ENCODE data around the gene PCDHGB6.
"Not testable (repeated sequence)": the region's sequence is repeated elsewhere in the genome, so short reads cannot be mapped to it uniquely, and the experiment has no call there.

PCDHGB6 gene

GRCh38 chr5:141407790-141408505 is at the start of gene PCDHGB6:
Gene PCDHGB6 (plus strand): TSS chr5:141408021. CDS start chr5:141408203, 182 bp downstream.
- not testable (repeated sequence) for DNase-seq

GRCh38 chr5:141359790-141360426 is 47.9 kb upstream of the PCDHGB6 start, which contains the start of gene PCDHGB2:
Gene PCDHGB2 (plus strand): TSS chr5:141359994. CDS start chr5:141360136, 142 bp downstream.
- DNase-seq, result peak; percentile 53

GRCh38 chr5:141360685-141361084 is 47.1 kb upstream of the PCDHGB6 start:
- no peak for DNase-seq

GRCh38 chr5:141362719-141363118 is 45.1 kb upstream of the PCDHGB6 start:
- no peak for DNase-seq

- no peak for DNase-seq
Measured at GRCh38 chr5:141363952-141364660, 43.7 kb upstream of the PCDHGB6 start, which contains the start of gene PCDHGA5. Gene PCDHGA5 (plus strand): TSS chr5:141364162. CDS start chr5:141364331, 169 bp downstream.

- no peak for DNase-seq
Measured at GRCh38 chr5:141366016-141366896, 41.6 kb upstream of the PCDHGB6 start.

- peak; percentile 77 for DNase-seq
Measured at GRCh38 chr5:141369994-141370848, 37.6 kb upstream of the PCDHGB6 start, which contains the start of gene PCDHGB3. Gene PCDHGB3 (plus strand): TSS chr5:141370242. CDS start chr5:141370395, 153 bp downstream.

- no peak for DNase-seq
Measured at GRCh38 chr5:141371572-141372475, 36.0 kb upstream of the PCDHGB6 start.

- peak; percentile 32 for DNase-seq
Measured at GRCh38 chr5:141373673-141374317, 34.0 kb upstream of the PCDHGB6 start, which contains the start of gene PCDHGA6. Gene PCDHGA6 (plus strand): TSS chr5:141373891. CDS start chr5:141374084, 193 bp downstream.

- DNase-seq, result no peak
Measured at GRCh38 chr5:141374627-141375026, 33.2 kb upstream of the PCDHGB6 start.

GRCh38 chr5:141375444-141376155 is 32.2 kb upstream of the PCDHGB6 start:
- DNase-seq, result not testable (repeated sequence)

GRCh38 chr5:141382469-141383294 is 25.1 kb upstream of the PCDHGB6 start, which contains the start of gene PCDHGA7:
Gene PCDHGA7 (plus strand): TSS chr5:141382742. CDS start chr5:141382900, 158 bp downstream.
- peak; percentile 63 for DNase-seq

GRCh38 chr5:141383345-141383744 is 24.5 kb upstream of the PCDHGB6 start:
- no peak for DNase-seq

- DNase-seq, result no peak
Measured at GRCh38 chr5:141384471-141385267, 23.2 kb upstream of the PCDHGB6 start.

GRCh38 chr5:141387557-141388311 is 20.1 kb upstream of the PCDHGB6 start, which contains the start of gene PCDHGB4:
Gene PCDHGB4 (plus strand): TSS chr5:141387698. CDS start chr5:141387885, 187 bp downstream.
- not testable (repeated sequence) for DNase-seq

GRCh38 chr5:141388661-141389060 is 19.2 kb upstream of the PCDHGB6 start:
- no peak for DNase-seq

All from HCEC 1CT (cell line).